ENCODE data around the gene GGTA1.
A peak's percentile ranks its signal among the peaks of the same experiment; 100 is the strongest.

Gene GGTA1

GRCh38 chr9:121474231-121474947, 25.3 kb downstream of the GGTA1 start:
- ChIA-PET POLR2A (no interaction called here), CTCF (no interaction called here)
- no peak overlapping the region for H3K4me3 ChIP-seq (ENCODE audit: low read depth, low read length)
- no peak for TF ChIP-seq CTCF (IDR thresholded peaks at IDR 0.05; ENCODE audit: insufficient read depth, low read length, missing control alignments)
- DNase-seq (ENCODE audit: low read depth, low spot score): no peak

GRCh38 chr9:121473229-121473628, 26.4 kb downstream of the GGTA1 start:
- no peak for TF ChIP-seq CTCF (IDR thresholded peaks at IDR 0.05; ENCODE audit: insufficient read depth, low read length, missing control alignments)
- no peak overlapping the region for H3K4me3 ChIP-seq (ENCODE audit: low read depth, low read length)
- POLR2A ChIA-PET: no interaction called here
- DNase-seq (ENCODE audit: low read depth, low spot score): no peak
- CTCF ChIA-PET: interaction anchor here (3.1 kb wide), 1 partner anchor 11 kb away, joined by 13 read pairs; no protein-coding TSS in a partner anchor

- TF ChIP-seq CTCF (IDR thresholded peaks at IDR 0.05; ENCODE audit: insufficient read depth, low read length, missing control alignments): no peak
- CTCF ChIA-PET: interaction anchor here (3.1 kb wide), 1 partner anchor 10 kb away, joined by 13 read pairs; no protein-coding TSS in a partner anchor
- no peak overlapping the region for H3K4me3 ChIP-seq (ENCODE audit: low read depth, low read length)
- POLR2A ChIA-PET: no interaction called here
- DNase-seq (ENCODE audit: low read depth, low spot score): no peak
Observed at GRCh38 chr9:121472446-121472845, 27.2 kb downstream of the GGTA1 start.

GRCh38 chr9:121466142-121466541, 33.5 kb downstream of the GGTA1 start:
- TF ChIP-seq CTCF (IDR thresholded peaks at IDR 0.05; ENCODE audit: insufficient read depth, low read length, missing control alignments): no peak
- H3K4me3 ChIP-seq (ENCODE audit: low read depth, low read length): no peak overlapping the region
- DNase-seq (ENCODE audit: low read depth, low spot score): no peak
- ChIA-PET CTCF (interaction anchor here (2.0 kb wide), 1 partner anchor 10 kb away, joined by 5 read pairs; no protein-coding TSS in a partner anchor), POLR2A (no interaction called here)

- ChIA-PET CTCF (interaction anchor here (1.0 to 2.0 kb wide), 3 partner anchors 9 to 26 kb away, joined by 3 to 5 read pairs (median 3); no protein-coding TSS in a partner anchor), POLR2A (no interaction called here)
- no peak for DNase-seq (ENCODE audit: low read depth, low spot score)
- H3K4me3 ChIP-seq (ENCODE audit: low read depth, low read length): no peak overlapping the region
- no peak for TF ChIP-seq CTCF (IDR thresholded peaks at IDR 0.05; ENCODE audit: insufficient read depth, low read length, missing control alignments)
Observed at GRCh38 chr9:121464968-121465367, 34.7 kb downstream of the GGTA1 start.

GRCh38 chr9:121463026-121463807, 36.4 kb downstream of the GGTA1 start:
- no peak overlapping the region for H3K4me3 ChIP-seq (ENCODE audit: low read depth, low read length)
- ChIA-PET CTCF (interaction anchor here (0.9 to 2.0 kb wide), 7 partner anchors 9 to 34 kb away, joined by 3 to 13 read pairs (median 5); no protein-coding TSS in a partner anchor), POLR2A (interaction anchor here (0.5 kb wide), 1 partner anchor 839 kb away, joined by 4 read pairs; no protein-coding TSS in a partner anchor)
- no peak for DNase-seq (ENCODE audit: low read depth, low spot score)
- TF ChIP-seq CTCF (IDR thresholded peaks at IDR 0.05; ENCODE audit: insufficient read depth, low read length, missing control alignments): peak; percentile 50
